Spleen (tissue), 7 donors: Measurements from ENCODE around the gene KCNMB4.

Experiments used
- CTCF ChIP-seq, 11 experiments: fragments of 200-600 bp in 7 of 11; fragments of 450-650 bp in 4 of 11; sonication (generic) in 4 of 11; IDR thresholded peaks in 8 of 11; conservative IDR thresholded peaks in 3 of 11; 1 replicate in 7 of 11; 2 replicates in 4 of 11; pipeline versions ENCODE4 v1.4.0 to v1.8.0; 2016 to 2021; ENCODE audit warnings: antibody characterized with exemption in 11 of 11, inconsistent platforms in 4 of 11, mild to moderate bottlenecking in 1 of 11
- POLR2A ChIP-seq, 3 donors: fragments of 450-650 bp; IDR thresholded peaks; one replicate each; pipeline ENCODE4 v1.5.1; 2017; ENCODE audit warnings: antibody characterized with exemption in 3 of 3, mild to moderate bottlenecking in 1 of 3
- POLR2AphosphoS5 ChIP-seq, 3 donors: sonication (generic); formaldehyde crosslinking; IDR thresholded peaks; one replicate each; pipeline ENCODE4 v1.5.1; 2017; ENCODE audit warnings: antibody characterized with exemption in 3 of 3
- donor health status: DM: no; HTN: no; CAD: no; lungs with moderate emphysema.
- donor health status: DM: no; HTN: no; CAD: no.
- donor health status: DM: no; HTN: no; CAD: no.

- TF ChIP-seq CTCF (IDR thresholded peaks at IDR 0.05 in 8 of 11, conservative IDR thresholded peaks at IDR 0.05 in 3 of 11) = no peak
- TF ChIP-seq POLR2AphosphoS5 (IDR thresholded peaks at IDR 0.05) = no peak
- no peak for TF ChIP-seq POLR2A (IDR thresholded peaks at IDR 0.05)
Measured at GRCh38 chr12:70427611-70428010, 61.5 kb downstream of the KCNMB4 start.
